Sciatic nerve (tissue), 2 donors: ENCODE results near the gene BICRAL. TPM values are rescaled to one million over a fixed set of nuclear protein-coding genes. Genes with fewer than 3 reads are reported as not detected.

Experiments used
- ATAC-seq: fragments of 200-7000 bp; cut with Tn5 transposase; one replicate; pipeline ENCODE4 v1.9.1; 2020; ENCODE audit warnings: mild to moderate bottlenecking, moderate library complexity
- DNase-seq: peaks from one replicate; pipeline ENCODE4 v3.0.0-alpha.2; 2020; ENCODE audit warnings: low spot score
- intact Hi-C: fragments of 100-400 bp; cut with DNase I; formaldehyde crosslinking; loops from one replicate; pipeline ENCODE4 v1.14.2; 2022
- total RNA-seq: library from RNA; stranded (reverse); fragmentation: NEBNext Ultra II Directional; extraction: Animal tissue kit (Norgen Biotek cat#: 25700); gene quantifications from one replicate; pipeline ENCODE4 v1.2.1, GENCODE V29; 2021
- donor health status: DM: no; HTN: no; CAD: no.
- donor health status: DM: no; HTN: no; CAD: no.

Gene BICRAL
- total RNA-seq, 1 donor from 2014 or later = 27.7 TPM

DNA sequence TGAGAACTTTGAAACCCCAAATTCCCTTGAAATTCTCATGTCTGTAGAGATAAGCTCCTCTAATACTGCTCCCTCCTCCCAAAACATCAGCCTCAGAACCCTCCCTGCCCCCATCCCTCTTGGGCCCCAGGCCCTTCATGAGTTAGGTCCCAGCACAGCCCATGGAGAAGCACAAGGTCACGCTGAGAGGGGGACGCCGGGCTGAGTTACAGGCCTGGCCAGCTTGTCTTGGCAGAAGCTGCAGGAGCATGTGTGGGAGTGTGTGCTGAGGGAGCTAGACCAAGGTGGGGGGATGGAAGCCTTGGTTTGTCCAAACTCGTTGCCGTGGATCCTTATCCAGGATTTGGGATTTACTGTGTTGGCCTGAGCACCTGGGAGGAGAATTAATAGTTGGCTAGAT lies 125.5 kb downstream of the BICRAL start:
- ATAC-seq (no peak), DNase-seq (no peak)
- intact Hi-C loops = loop anchor here (5.0 kb wide), 1 partner anchor 245 kb away; no protein-coding TSS in a partner anchor

DNA sequence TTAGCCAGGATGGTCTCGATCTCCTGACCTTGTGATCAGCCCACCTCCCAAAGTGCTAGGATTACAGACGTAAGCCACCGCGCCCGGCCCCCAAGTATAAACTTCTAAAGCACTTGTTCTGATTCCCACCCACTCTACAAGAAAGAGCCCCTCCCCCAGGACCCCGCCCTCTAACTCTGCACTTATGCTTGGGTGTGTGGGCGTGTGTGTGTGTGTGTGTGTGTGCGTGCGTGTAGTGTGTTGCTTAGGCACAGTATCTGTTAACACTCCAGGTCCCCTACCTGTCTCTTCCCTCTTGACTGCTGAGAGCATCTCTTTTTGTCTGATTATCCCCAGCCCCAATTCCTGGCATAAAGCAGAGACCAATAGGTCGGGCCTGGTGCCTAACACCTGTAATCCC lies 128.0 kb downstream of the BICRAL start:
- DNase-seq = no peak
- no peak for ATAC-seq
- intact Hi-C loops = loop anchor here (5.0 kb wide), 1 partner anchor 242 kb away; no protein-coding TSS in a partner anchor

DNA sequence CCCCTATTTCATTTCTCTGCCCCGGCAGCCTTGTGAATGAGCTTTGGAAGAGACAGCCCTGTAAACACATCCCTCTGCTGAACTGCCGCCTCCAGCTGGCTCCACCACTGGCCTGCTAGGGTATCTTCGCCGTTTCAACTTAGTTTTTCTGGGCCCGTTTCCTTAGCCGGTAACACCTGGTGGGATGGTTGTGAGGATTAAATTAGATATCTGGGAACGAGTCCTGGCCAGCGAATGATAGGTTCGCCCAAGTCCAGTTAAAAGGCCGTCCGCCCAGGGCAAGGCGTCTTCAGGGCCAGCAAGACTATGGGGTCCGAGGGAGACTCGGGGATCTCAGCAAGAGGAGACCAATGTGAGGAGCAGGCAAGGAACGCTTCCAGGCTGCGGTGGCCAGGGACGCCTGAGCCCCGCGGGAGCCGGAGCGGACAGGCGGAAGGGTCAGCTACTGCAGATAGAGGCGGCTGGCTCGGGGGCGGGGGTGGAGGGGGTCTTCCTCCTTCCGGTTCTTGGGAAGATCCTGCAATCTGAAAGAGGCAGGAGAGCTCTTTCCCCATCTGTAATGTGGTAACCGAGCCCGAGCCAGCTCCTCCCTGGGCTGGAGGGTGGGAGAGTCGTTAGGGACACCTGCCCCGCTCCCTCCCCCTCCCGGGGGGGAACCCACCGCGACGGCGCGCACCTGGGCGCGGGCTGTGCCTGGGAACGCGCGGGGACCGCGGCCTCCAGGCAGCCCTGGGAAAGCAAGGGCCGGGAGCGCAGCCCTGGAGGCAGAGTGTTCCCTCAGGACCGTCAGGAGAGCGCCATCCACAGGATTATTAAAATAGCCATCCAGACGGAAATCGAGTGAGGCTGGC lies 129.5 kb downstream of the BICRAL start:
- ATAC-seq = no peak
- DNase-seq = no peak
- intact Hi-C loops = no loop called here

DNA sequence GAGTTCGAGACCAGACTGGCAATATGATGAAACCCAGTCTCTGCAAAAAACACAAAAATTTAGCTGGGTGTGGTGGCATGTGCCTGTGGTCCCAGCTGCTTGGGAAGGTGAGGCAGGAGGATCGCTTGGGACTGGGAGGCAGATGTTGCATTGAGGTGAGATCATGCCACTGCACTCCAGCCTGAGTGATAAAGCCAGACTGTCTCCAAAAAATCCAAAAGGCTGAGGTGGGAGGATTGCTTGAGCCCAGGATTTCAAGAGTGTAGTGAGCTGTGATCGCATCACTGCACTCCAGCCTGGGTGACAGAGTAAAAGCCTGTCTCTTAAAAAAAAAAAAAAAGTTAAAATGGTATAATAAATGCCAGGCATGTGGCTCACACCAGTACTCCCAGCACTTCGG lies 132.7 kb downstream of the BICRAL start:
- intact Hi-C loops = no loop called here
- ATAC-seq = no peak
- DNase-seq = no peak

DNA sequence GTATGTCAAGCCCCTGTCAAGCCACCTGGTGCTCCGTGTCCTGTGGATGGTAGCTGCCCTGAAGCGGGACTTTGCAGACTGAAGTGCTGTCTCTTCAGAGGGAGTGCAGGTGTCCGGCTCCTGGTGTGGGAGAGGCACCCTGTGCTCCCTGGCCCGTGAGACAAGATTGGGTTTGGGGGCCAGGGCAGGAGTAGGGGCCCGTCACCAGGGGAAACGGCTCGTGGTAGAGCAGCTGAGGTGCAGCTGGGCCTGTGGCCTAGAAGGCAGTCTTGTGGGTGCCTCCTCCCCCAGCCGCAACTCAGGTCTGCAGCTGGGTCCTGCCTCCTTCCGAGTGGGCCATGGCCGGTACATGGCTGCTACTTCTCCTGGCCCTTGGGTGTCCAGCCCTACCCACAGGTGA lies 133.9 kb downstream of the BICRAL start, which contains the start of gene PTCRA:
PTCRA (plus strand) TSS at position 322 of the 400 bp plus-strand sequence; CDS start at position 339, 17 bp downstream.
- intact Hi-C loops = no loop called here
- ATAC-seq (peak; percentile 17), DNase-seq (no peak)

DNA sequence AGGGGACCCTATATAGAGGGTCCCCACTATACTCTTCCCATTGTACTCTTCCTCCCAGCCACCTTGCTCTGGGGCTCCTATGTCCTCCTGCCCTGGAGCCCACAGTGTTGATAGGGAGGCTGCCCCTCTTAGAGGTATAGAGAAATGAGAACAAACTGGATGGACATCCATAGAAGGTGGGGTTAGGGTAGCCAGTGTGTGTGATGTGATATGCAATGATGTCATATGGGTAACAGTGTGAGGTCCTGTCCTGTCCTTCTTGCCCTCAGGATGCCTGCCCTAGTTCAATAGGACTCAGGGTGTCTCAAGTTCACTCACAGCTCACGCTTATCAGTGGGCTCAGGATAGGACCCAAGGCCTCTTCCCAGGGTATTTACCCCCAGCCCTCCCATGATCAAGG lies 134.4 kb downstream of the BICRAL start:
- no peak for DNase-seq
- intact Hi-C loops = no loop called here
- no peak for ATAC-seq

Other genes with a start within 250 kb of the BICRAL start
- gene UBR2, start 218.0 kb upstream of the BICRAL start, total RNA-seq = 40.9 TPM
- 2.4 TPM for gene PRPH2, start 59.5 kb upstream of the BICRAL start, total RNA-seq
- 12.7 TPM for gene TBCC, start 35.9 kb upstream of the BICRAL start, total RNA-seq
- 51.6 TPM for gene RPL7L1, start 97.6 kb downstream of the BICRAL start, total RNA-seq
- 0.40 TPM for gene PTCRA, start 134.0 kb downstream of the BICRAL start, total RNA-seq
- 44.9 TPM for gene CNPY3, start 147.4 kb downstream of the BICRAL start, total RNA-seq
- 1.8 TPM for gene GNMT, start 178.7 kb downstream of the BICRAL start, total RNA-seq
- 20.4 TPM for gene PEX6, start 197.1 kb downstream of the BICRAL start, total RNA-seq
- 31.1 TPM for gene PPP2R5D, start 202.5 kb downstream of the BICRAL start, total RNA-seq
- 46.0 TPM for gene MEA1, start 231.9 kb downstream of the BICRAL start, total RNA-seq
- 53.4 TPM for gene KLHDC3, start 232.2 kb downstream of the BICRAL start, total RNA-seq
- 34.6 TPM for gene RRP36, start 239.6 kb downstream of the BICRAL start, total RNA-seq